GM23338 (cell line): Measurements from ENCODE around the gene SBF2. TPM values are rescaled to one million over a fixed set of nuclear protein-coding genes. Genes with fewer than 3 reads are reported as not detected.

Source experiments
- ATAC-seq: fragments of 200-7000 bp; cut with Tn5 transposase; 3 replicates; pipeline ENCODE4 v1.9.1; 2020
- DNase-seq: peaks from one replicate; pipeline ENCODE4 v3.0.0-alpha.2; 2015; ENCODE audit warnings: low spot score
- H2AFZ ChIP-seq: fragments of 200-600 bp; sonication (generic); 2 replicates; pipeline ENCODE4 v1.8.0; 2016; ENCODE audit warnings: antibody characterized with exemption, mild to moderate bottlenecking, moderate library complexity
- H3F3A ChIP-seq: fragments of 200-600 bp; sonication (generic); replicated peaks from 2 replicates; pipeline ENCODE4 v1.8.0; 2017; ENCODE audit warnings: antibody characterized with exemption, mixed run types, low read depth
- H3K27ac ChIP-seq: fragments of 200-600 bp; sonication (generic); 2 replicates; pipeline ENCODE4 v1.6.1; 2016; ENCODE audit warnings: low read depth
- H3K27me3 ChIP-seq: fragments of 200-600 bp; sonication (generic); 2 replicates; pipeline ENCODE4 v1.8.0; 2016; ENCODE audit warnings: mild to moderate bottlenecking, mixed run types, moderate library complexity; ENCODE audit not compliant: insufficient read depth
- H3K36me3 ChIP-seq: fragments of 200-600 bp; sonication (generic); 2 replicates; pipeline ENCODE4 v1.8.0; 2016; ENCODE audit warnings: mild to moderate bottlenecking; ENCODE audit not compliant: insufficient read depth
- H3K4me1 ChIP-seq: fragments of 200-600 bp; sonication (generic); 2 replicates; pipeline ENCODE4 v1.8.0; 2016; ENCODE audit warnings: mild to moderate bottlenecking, moderate library complexity; ENCODE audit not compliant: insufficient read depth
- H3K4me2 ChIP-seq: fragments of 200-600 bp; sonication (generic); 2 replicates; pipeline ENCODE4 v1.7.1; 2017; ENCODE audit warnings: mixed run types
- H3K4me3 ChIP-seq: fragments of 200-600 bp; sonication (generic); 2 replicates; pipeline ENCODE4 v1.6.1; 2016; ENCODE audit warnings: mixed run types
- H3K79me2 ChIP-seq: fragments of 200-600 bp; sonication (generic); replicated peaks from 2 replicates; pipeline ENCODE4 v1.8.0; 2017; ENCODE audit warnings: mild to moderate bottlenecking; ENCODE audit not compliant: insufficient read depth
- H3K9me2 ChIP-seq: fragments of 200-600 bp; sonication (generic); 2 replicates; pipeline ENCODE4 v1.8.0; 2017; ENCODE audit not compliant: insufficient read depth
- H4K20me1 ChIP-seq: fragments of 200-600 bp; sonication (generic); replicated peaks from 2 replicates; pipeline ENCODE4 v1.8.0; 2017; ENCODE audit warnings: mild to moderate bottlenecking; ENCODE audit not compliant: insufficient read depth
- H3K27ac Mint-ChIP-seq: 2 replicates; pipeline ENCODE4 v1.8.0; 2020; ENCODE audit warnings: inconsistent platforms, mild to moderate bottlenecking, moderate library complexity, mixed read lengths
- H3K27me3 Mint-ChIP-seq: 3 replicates; pipeline ENCODE4 v1.8.0; 2022; ENCODE audit warnings: low read depth, mild to moderate bottlenecking, moderate library complexity, mixed read lengths, inconsistent platforms; ENCODE audit not compliant: insufficient read depth, poor library complexity
- H3K36me3 Mint-ChIP-seq: 3 replicates; pipeline ENCODE4 v1.8.0; 2021; ENCODE audit warnings: low read depth, mild to moderate bottlenecking, inconsistent platforms, moderate library complexity, mixed read lengths
- H3K4me1 Mint-ChIP-seq: 3 replicates; pipeline ENCODE4 v1.8.0; 2020; ENCODE audit warnings: mild to moderate bottlenecking, inconsistent platforms, mixed read lengths
- H3K4me3 Mint-ChIP-seq: 3 replicates; pipeline ENCODE4 v1.8.0; 2021; ENCODE audit warnings: moderate library complexity, mild to moderate bottlenecking, inconsistent platforms, mixed read lengths
- H3K9me3 Mint-ChIP-seq: 3 replicates; pipeline ENCODE4 v1.8.0; 2020; ENCODE audit warnings: moderate library complexity, mild to moderate bottlenecking, inconsistent platforms, mixed read lengths
- CREB1 ChIP-seq: fragments of 250-450 bp; sonication (Bioruptor Pico); IDR thresholded peaks from 2 replicates; pipeline ENCODE4 v1.5.0; 2020; ENCODE audit warnings: low read depth, mild to moderate bottlenecking, moderate library complexity
- EZH2 ChIP-seq: fragments of 200-600 bp; sonication (generic); IDR thresholded peaks from one replicate; pipeline ENCODE4 v1.8.0; 2017; ENCODE audit warnings: antibody characterized with exemption, mild to moderate bottlenecking, low read depth; ENCODE audit not compliant: unreplicated experiment
- EZH2phosphoT487 ChIP-seq: fragments of 200-600 bp; sonication (generic); IDR thresholded peaks from one replicate; pipeline ENCODE4 v1.8.1; 2018; ENCODE audit warnings: antibody characterized with exemption; ENCODE audit not compliant: unreplicated experiment
- JUNB ChIP-seq: IDR thresholded peaks from one replicate; pipeline ENCODE4 v1.6.1; 2016; ENCODE audit warnings: antibody characterized with exemption; ENCODE audit not compliant: unreplicated experiment
- NANOG ChIP-seq: IDR thresholded peaks from 2 replicates; pipeline ENCODE4 v1.6.1; 2016; ENCODE audit warnings: antibody characterized with exemption, borderline replicate concordance
- POLR2AphosphoS5 ChIP-seq: IDR thresholded peaks from 2 replicates; pipeline ENCODE4 v1.6.1; 2016; ENCODE audit warnings: antibody characterized with exemption, low read depth
- STAT1 ChIP-seq: IDR thresholded peaks from one replicate; pipeline ENCODE4 v1.6.1; 2016; ENCODE audit warnings: antibody characterized with exemption; ENCODE audit not compliant: unreplicated experiment
- ZNF114 ChIP-seq: fragments of 250-450 bp; sonication (Bioruptor Pico); IDR thresholded peaks from 2 replicates; pipeline ENCODE4 v1.5.0; 2020; ENCODE audit warnings: mild to moderate bottlenecking, moderate library complexity
- ZNF331 ChIP-seq: fragments of 250-450 bp; sonication (Bioruptor Pico); IDR thresholded peaks from 2 replicates; pipeline ENCODE4 v1.5.0; 2020; ENCODE audit warnings: low read depth, mild to moderate bottlenecking, moderate library complexity
- polyA plus RNA-seq: library from polyadenylated mRNA; unstranded; fragments of >200 nt; fragmentation: Nextera tagmentation; extraction: Ambion mirVana; gene quantifications from 2 replicates; pipeline ENCODE4 v1.2.1, GENCODE V29; 2016
- total RNA-seq: library from RNA; depleted of rRNA; stranded (reverse); fragments of >200 nt; shearing (Covaris generic); gene quantifications from 2 replicates; pipeline ENCODE4 v1.2.3, GENCODE V29; 2014
- TF ChIP-seq, protein P1 (sequence below): IDR thresholded peaks from 2 replicates; pipeline ENCODE4 v1.6.1; 2016; ENCODE audit warnings: antibody characterized with exemption
- TF ChIP-seq, protein P2 (sequence below): IDR thresholded peaks from one replicate; pipeline ENCODE4 v1.6.1; 2018; ENCODE audit warnings: antibody characterized with exemption; ENCODE audit not compliant: unreplicated experiment
- TF ChIP-seq, protein P3 (sequence below), 2 experiments: fragments of 200-600 bp in 1 of 2; sonication (generic) in 1 of 2; conservative IDR thresholded peaks; 2 replicates each; pipeline versions ENCODE4 v1.5.1 to v1.6.1; 2016 to 2017; ENCODE audit warnings: antibody characterized with exemption in 2 of 2, low read depth in 2 of 2, mild to moderate bottlenecking in 2 of 2, moderate library complexity in 1 of 2
- TF ChIP-seq, protein P4 (sequence below): fragments of 250-450 bp; sonication (Bioruptor Pico); IDR thresholded peaks from 2 replicates; pipeline ENCODE4 v1.5.0; 2020; ENCODE audit warnings: mild to moderate bottlenecking, moderate library complexity

Gene SBF2
- total and polyA plus RNA-seq, 2 experiments from 2014 or later: 25.6 to 53.5 TPM

- H3K4me1 ChIP-seq: peaks cover 36% of the 10 kb centered on the region
These were observed 520.5 kb downstream of the SBF2 start for GRCh38 chr11:9773524-9773923.

More at GRCh38 chr11:9773524-9773923, 520.5 kb downstream of the SBF2 start:
- Histone ChIP-seq H3K4me3 (no peak overlapping the region), H3K27ac (no peak overlapping the region), H3F3A (no peaks in the 10 kb centered on the region), H3K9me2 (no peaks in the 10 kb centered on the region), H2AFZ (no peak overlapping the region), H3K4me2 (no peak overlapping the region), H4K20me1 (no peaks in the 10 kb centered on the region), H3K27me3 (no peaks in the 10 kb centered on the region), H3K79me2 (no peaks in the 10 kb centered on the region), H3K36me3 (no peaks in the 10 kb centered on the region)
- peaks cover 8% of the 10 kb centered on the region; the same call in 2 of the 3 replicates for H3K36me3 Mint-ChIP-seq
- no peak for DNase-seq
- H3K27me3 Mint-ChIP-seq: peaks cover 3% of the 10 kb centered on the region
- H3K9me3 Mint-ChIP-seq: no peaks in the 10 kb centered on the region
- H3K4me1 Mint-ChIP-seq: peaks cover 37% of the 10 kb centered on the region
- no peak overlapping the region for H3K27ac Mint-ChIP-seq
- TF ChIP-seq EZH2 (no peak), CREB1 (CRISPR knock-in tag) (no peak), EZH2phosphoT487 (no peak), POLR2AphosphoS5 (no peak), JUNB (no peak), STAT1 (no peak), NANOG (no peak), ZNF331 (no peak), ZNF114 (no peak)
- TF ChIP-seq, protein P1, sequence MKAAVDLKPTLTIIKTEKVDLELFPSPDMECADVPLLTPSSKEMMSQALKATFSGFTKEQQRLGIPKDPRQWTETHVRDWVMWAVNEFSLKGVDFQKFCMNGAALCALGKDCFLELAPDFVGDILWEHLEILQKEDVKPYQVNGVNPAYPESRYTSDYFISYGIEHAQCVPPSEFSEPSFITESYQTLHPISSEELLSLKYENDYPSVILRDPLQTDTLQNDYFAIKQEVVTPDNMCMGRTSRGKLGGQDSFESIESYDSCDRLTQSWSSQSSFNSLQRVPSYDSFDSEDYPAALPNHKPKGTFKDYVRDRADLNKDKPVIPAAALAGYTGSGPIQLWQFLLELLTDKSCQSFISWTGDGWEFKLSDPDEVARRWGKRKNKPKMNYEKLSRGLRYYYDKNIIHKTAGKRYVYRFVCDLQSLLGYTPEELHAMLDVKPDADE: no peak
- TF ChIP-seq, protein P2, sequence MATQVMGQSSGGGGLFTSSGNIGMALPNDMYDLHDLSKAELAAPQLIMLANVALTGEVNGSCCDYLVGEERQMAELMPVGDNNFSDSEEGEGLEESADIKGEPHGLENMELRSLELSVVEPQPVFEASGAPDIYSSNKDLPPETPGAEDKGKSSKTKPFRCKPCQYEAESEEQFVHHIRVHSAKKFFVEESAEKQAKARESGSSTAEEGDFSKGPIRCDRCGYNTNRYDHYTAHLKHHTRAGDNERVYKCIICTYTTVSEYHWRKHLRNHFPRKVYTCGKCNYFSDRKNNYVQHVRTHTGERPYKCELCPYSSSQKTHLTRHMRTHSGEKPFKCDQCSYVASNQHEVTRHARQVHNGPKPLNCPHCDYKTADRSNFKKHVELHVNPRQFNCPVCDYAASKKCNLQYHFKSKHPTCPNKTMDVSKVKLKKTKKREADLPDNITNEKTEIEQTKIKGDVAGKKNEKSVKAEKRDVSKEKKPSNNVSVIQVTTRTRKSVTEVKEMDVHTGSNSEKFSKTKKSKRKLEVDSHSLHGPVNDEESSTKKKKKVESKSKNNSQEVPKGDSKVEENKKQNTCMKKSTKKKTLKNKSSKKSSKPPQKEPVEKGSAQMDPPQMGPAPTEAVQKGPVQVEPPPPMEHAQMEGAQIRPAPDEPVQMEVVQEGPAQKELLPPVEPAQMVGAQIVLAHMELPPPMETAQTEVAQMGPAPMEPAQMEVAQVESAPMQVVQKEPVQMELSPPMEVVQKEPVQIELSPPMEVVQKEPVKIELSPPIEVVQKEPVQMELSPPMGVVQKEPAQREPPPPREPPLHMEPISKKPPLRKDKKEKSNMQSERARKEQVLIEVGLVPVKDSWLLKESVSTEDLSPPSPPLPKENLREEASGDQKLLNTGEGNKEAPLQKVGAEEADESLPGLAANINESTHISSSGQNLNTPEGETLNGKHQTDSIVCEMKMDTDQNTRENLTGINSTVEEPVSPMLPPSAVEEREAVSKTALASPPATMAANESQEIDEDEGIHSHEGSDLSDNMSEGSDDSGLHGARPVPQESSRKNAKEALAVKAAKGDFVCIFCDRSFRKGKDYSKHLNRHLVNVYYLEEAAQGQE: no peak
- TF ChIP-seq, protein P3, sequence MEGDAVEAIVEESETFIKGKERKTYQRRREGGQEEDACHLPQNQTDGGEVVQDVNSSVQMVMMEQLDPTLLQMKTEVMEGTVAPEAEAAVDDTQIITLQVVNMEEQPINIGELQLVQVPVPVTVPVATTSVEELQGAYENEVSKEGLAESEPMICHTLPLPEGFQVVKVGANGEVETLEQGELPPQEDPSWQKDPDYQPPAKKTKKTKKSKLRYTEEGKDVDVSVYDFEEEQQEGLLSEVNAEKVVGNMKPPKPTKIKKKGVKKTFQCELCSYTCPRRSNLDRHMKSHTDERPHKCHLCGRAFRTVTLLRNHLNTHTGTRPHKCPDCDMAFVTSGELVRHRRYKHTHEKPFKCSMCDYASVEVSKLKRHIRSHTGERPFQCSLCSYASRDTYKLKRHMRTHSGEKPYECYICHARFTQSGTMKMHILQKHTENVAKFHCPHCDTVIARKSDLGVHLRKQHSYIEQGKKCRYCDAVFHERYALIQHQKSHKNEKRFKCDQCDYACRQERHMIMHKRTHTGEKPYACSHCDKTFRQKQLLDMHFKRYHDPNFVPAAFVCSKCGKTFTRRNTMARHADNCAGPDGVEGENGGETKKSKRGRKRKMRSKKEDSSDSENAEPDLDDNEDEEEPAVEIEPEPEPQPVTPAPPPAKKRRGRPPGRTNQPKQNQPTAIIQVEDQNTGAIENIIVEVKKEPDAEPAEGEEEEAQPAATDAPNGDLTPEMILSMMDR (conservative IDR thresholded peaks at IDR 0.05; ENCODE audit: low read depth in 2 of 2): no peak
- TF ChIP-seq, protein P4, sequence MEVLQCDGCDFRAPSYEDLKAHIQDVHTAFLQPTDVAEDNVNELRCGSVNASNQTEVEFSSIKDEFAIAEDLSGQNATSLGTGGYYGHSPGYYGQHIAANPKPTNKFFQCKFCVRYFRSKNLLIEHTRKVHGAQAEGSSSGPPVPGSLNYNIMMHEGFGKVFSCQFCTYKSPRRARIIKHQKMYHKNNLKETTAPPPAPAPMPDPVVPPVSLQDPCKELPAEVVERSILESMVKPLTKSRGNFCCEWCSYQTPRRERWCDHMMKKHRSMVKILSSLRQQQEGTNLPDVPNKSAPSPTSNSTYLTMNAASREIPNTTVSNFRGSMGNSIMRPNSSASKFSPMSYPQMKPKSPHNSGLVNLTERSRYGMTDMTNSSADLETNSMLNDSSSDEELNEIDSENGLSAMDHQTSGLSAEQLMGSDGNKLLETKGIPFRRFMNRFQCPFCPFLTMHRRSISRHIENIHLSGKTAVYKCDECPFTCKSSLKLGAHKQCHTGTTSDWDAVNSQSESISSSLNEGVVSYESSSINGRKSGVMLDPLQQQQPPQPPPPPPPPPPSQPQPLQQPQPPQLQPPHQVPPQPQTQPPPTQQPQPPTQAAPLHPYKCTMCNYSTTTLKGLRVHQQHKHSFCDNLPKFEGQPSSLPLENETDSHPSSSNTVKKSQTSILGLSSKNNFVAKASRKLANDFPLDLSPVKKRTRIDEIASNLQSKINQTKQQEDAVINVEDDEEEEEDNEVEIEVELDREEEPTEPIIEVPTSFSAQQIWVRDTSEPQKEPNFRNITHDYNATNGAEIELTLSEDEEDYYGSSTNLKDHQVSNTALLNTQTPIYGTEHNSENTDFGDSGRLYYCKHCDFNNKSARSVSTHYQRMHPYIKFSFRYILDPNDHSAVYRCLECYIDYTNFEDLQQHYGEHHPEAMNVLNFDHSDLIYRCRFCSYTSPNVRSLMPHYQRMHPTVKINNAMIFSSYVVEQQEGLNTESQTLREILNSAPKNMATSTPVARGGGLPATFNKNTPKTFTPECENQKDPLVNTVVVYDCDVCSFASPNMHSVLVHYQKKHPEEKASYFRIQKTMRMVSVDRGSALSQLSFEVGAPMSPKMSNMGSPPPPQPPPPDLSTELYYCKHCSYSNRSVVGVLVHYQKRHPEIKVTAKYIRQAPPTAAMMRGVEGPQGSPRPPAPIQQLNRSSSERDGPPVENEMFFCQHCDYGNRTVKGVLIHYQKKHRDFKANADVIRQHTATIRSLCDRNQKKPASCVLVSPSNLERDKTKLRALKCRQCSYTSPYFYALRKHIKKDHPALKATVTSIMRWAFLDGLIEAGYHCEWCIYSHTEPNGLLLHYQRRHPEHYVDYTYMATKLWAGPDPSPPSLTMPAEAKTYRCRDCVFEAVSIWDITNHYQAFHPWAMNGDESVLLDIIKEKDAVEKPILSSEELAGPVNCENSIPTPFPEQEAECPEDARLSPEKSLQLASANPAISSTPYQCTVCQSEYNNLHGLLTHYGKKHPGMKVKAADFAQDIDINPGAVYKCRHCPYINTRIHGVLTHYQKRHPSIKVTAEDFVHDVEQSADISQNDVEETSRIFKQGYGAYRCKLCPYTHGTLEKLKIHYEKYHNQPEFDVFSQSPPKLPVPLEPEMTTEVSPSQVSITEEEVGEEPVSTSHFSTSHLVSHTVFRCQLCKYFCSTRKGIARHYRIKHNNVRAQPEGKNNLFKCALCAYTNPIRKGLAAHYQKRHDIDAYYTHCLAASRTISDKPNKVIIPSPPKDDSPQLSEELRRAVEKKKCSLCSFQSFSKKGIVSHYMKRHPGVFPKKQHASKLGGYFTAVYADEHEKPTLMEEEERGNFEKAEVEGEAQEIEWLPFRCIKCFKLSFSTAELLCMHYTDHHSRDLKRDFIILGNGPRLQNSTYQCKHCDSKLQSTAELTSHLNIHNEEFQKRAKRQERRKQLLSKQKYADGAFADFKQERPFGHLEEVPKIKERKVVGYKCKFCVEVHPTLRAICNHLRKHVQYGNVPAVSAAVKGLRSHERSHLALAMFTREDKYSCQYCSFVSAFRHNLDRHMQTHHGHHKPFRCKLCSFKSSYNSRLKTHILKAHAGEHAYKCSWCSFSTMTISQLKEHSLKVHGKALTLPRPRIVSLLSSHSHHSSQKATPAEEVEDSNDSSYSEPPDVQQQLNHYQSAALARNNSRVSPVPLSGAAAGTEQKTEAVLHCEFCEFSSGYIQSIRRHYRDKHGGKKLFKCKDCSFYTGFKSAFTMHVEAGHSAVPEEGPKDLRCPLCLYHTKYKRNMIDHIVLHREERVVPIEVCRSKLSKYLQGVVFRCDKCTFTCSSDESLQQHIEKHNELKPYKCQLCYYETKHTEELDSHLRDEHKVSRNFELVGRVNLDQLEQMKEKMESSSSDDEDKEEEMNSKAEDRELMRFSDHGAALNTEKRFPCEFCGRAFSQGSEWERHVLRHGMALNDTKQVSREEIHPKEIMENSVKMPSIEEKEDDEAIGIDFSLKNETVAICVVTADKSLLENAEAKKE (CRISPR knock-in tag): no peak
- no peak overlapping the region for H3K4me3 Mint-ChIP-seq
- ATAC-seq: no peak
